ENCODE measurements around the gene ABRACL.

Gene ABRACL, protein sequence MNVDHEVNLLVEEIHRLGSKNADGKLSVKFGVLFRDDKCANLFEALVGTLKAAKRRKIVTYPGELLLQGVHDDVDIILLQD

DNA sequence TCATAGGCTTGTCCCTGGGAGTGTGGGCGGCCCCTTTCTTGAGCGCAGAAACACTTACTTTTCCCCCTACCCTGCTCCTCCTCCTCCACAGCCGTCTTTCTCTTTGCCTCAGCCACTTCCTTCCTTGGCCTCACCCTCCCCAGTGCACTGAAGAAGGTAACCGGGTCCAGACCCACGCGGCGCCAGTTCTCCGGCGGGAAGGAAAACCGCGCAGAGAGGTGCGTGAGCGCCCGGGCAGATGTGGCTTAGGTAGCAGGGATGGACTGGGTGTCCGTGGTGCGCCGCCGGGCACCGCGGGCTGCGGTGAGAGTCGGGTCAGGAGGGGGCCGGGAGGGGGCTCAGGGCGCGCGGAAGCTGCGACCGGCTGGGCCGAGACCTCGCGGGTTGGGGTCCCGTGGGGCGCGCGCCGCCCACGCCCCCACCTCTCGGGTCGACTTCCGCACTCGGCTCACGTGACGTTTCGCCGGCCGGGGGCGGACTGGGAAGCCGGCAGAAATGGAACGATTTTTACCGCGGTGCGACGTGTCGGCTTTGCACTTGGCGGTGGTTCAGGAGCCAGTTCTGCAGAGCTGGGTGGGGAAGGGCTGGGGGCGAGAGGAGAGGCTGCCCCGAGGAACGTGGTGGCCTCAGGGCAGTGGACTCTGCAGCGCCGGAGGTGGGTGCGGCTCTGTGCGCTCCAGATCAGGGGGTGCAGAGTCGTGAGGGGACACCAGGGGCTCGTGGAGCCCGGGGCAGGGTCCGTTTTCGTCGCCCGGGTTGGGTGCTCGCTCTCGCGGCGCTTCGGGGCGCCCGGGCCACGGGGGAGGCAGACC lies at the start of gene ABRACL:
Gene ABRACL, plus strand, starts transcription at position 88 of the 812 bp plus-strand sequence. CDS start 5,416 bp downstream, outside the sequence.
- peak; percentile 91 for ATAC-seq
- no peak for TF ChIP-seq OSR1 (CRISPR knock-in tag; IDR thresholded peaks at IDR 0.05)

GRCh38 chr6:138979365-138979764 lies 49.2 kb upstream of the ABRACL start:
- peak; percentile 78 for ATAC-seq
- TF ChIP-seq ZNF70 (CRISPR knock-in tag; IDR thresholded peaks at IDR 0.05) = no peak
- no peak for TF ChIP-seq TOX (CRISPR knock-in tag; IDR thresholded peaks at IDR 0.05; ENCODE audit: borderline replicate concordance)
- TF ChIP-seq ARNTL (CRISPR knock-in tag; IDR thresholded peaks at IDR 0.05; ENCODE audit: borderline replicate concordance, low read depth) = no peak
- TF ChIP-seq, protein P1, sequence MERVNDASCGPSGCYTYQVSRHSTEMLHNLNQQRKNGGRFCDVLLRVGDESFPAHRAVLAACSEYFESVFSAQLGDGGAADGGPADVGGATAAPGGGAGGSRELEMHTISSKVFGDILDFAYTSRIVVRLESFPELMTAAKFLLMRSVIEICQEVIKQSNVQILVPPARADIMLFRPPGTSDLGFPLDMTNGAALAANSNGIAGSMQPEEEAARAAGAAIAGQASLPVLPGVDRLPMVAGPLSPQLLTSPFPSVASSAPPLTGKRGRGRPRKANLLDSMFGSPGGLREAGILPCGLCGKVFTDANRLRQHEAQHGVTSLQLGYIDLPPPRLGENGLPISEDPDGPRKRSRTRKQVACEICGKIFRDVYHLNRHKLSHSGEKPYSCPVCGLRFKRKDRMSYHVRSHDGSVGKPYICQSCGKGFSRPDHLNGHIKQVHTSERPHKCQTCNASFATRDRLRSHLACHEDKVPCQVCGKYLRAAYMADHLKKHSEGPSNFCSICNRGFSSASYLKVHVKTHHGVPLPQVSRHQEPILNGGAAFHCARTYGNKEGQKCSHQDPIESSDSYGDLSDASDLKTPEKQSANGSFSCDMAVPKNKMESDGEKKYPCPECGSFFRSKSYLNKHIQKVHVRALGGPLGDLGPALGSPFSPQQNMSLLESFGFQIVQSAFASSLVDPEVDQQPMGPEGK (CRISPR knock-in tag; IDR thresholded peaks at IDR 0.05; ENCODE audit: borderline replicate concordance) = no peak
- TF ChIP-seq TCF4 (CRISPR knock-in tag; IDR thresholded peaks at IDR 0.05; ENCODE audit: borderline replicate concordance) = no peak
- TF ChIP-seq ZFP3 (CRISPR knock-in tag; IDR thresholded peaks at IDR 0.05) = no peak
- TF ChIP-seq, protein P2, sequence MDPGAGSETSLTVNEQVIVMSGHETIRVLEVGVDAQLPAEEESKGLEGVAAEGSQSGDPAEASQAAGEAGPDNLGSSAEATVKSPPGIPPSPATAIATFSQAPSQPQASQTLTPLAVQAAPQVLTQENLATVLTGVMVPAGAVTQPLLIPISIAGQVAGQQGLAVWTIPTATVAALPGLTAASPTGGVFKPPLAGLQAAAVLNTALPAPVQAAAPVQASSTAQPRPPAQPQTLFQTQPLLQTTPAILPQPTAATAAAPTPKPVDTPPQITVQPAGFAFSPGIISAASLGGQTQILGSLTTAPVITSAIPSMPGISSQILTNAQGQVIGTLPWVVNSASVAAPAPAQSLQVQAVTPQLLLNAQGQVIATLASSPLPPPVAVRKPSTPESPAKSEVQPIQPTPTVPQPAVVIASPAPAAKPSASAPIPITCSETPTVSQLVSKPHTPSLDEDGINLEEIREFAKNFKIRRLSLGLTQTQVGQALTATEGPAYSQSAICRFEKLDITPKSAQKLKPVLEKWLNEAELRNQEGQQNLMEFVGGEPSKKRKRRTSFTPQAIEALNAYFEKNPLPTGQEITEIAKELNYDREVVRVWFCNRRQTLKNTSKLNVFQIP (CRISPR knock-in tag; IDR thresholded peaks at IDR 0.05; ENCODE audit: borderline replicate concordance, low read depth) = no peak

- TF ChIP-seq CSDC2 (CRISPR knock-in tag; IDR thresholded peaks at IDR 0.05) (no peak), PPARA (CRISPR knock-in tag; IDR thresholded peaks at IDR 0.05; ENCODE audit: borderline replicate concordance) (no peak), CSRNP3 (CRISPR knock-in tag; IDR thresholded peaks at IDR 0.05) (no peak), ZC3H10 (CRISPR knock-in tag; IDR thresholded peaks at IDR 0.05) (no peak), TSHZ2 (CRISPR knock-in tag; IDR thresholded peaks at IDR 0.05) (no peak), ARNTL (CRISPR knock-in tag; IDR thresholded peaks at IDR 0.05; ENCODE audit: borderline replicate concordance, low read depth) (no peak), CREB5 (CRISPR knock-in tag; IDR thresholded peaks at IDR 0.05; ENCODE audit: low read depth) (no peak), ZNF70 (CRISPR knock-in tag; IDR thresholded peaks at IDR 0.05) (no peak)
- ATAC-seq = peak; percentile 23; the same call in 2 of the 3 replicates
Measured at GRCh38 chr6:138979813-138980668, 48.5 kb upstream of the ABRACL start.

- no peak for TF ChIP-seq CREB5 (CRISPR knock-in tag; IDR thresholded peaks at IDR 0.05; ENCODE audit: low read depth)
- no peak for TF ChIP-seq ZNF70 (CRISPR knock-in tag; IDR thresholded peaks at IDR 0.05)
- TF ChIP-seq CSDC2 (CRISPR knock-in tag; IDR thresholded peaks at IDR 0.05) = no peak
- no peak for TF ChIP-seq TOX (CRISPR knock-in tag; IDR thresholded peaks at IDR 0.05; ENCODE audit: borderline replicate concordance)
- no peak for ATAC-seq
Measured at GRCh38 chr6:138981416-138981815, 47.1 kb upstream of the ABRACL start.
